WERI-Rb-1 (cell line): ENCODE results near the gene CD4.

Source experiments
- DNase-seq: peaks from one replicate; pipeline ENCODE4 v3.0.0-alpha.2; 2020
- H3K27ac ChIP-seq: fragments of 250-450 bp; sonication (Bioruptor Pico); 2 replicates; pipeline ENCODE4 v1.5.1; 2020; ENCODE audit warnings: mild to moderate bottlenecking, moderate library complexity
- H3K27me3 ChIP-seq: fragments of 250-450 bp; sonication (Bioruptor Pico); 2 replicates; pipeline ENCODE4 v1.5.1; 2021; ENCODE audit warnings: mild to moderate bottlenecking, low read depth, moderate library complexity; ENCODE audit not compliant: insufficient read depth, severe bottlenecking
- H3K36me3 ChIP-seq: fragments of 250-450 bp; sonication (Bioruptor Pico); 2 replicates; pipeline ENCODE4 v1.5.1; 2020; ENCODE audit warnings: mild to moderate bottlenecking, moderate library complexity
- H3K4me3 ChIP-seq: 2 replicates; pipeline ENCODE4 v1.5.1; 2011; ENCODE audit warnings: low read depth, mild to moderate bottlenecking, control low read depth, low read length
- H3K9me3 ChIP-seq: fragments of 250-450 bp; sonication (Bioruptor Pico); 2 replicates; pipeline ENCODE4 v1.5.1; 2021; ENCODE audit warnings: mild to moderate bottlenecking, moderate library complexity; ENCODE audit not compliant: severe bottlenecking
- CTCF ChIP-seq: IDR thresholded peaks from 2 replicates; pipeline ENCODE4 v1.5.1; 2011; ENCODE audit warnings: low read depth, mild to moderate bottlenecking, control low read depth, inconsistent platforms, low read length

CD4 gene

GRCh38 chr12:6770600-6770999 lies 18.7 kb upstream of the CD4 start:
- TF ChIP-seq CTCF, result no peak
- Histone ChIP-seq H3K27me3 (no peaks in the 10 kb centered on the region), H3K4me3 (no peak overlapping the region), H3K36me3 (peaks cover 60% of the 10 kb centered on the region), H3K9me3 (no peaks in the 10 kb centered on the region), H3K27ac (peak overlapping the region; percentile 96)
- DNase-seq, result no peak

- no peaks in the 10 kb centered on the region for H3K9me3 ChIP-seq
- TF ChIP-seq CTCF, result no peak
- no peak overlapping the region for H3K4me3 ChIP-seq
- DNase-seq, result no peak
- H3K27ac ChIP-seq, result peak overlapping the region; percentile 96
- peaks cover 63% of the 10 kb centered on the region for H3K36me3 ChIP-seq
- no peaks in the 10 kb centered on the region for H3K27me3 ChIP-seq
Observed at GRCh38 chr12:6771091-6771495, 18.2 kb upstream of the CD4 start.

GRCh38 chr12:6771509-6772330 lies 17.6 kb upstream of the CD4 start:
- no peak for TF ChIP-seq CTCF
- Histone ChIP-seq H3K27me3 (no peaks in the 10 kb centered on the region), H3K9me3 (no peaks in the 10 kb centered on the region), H3K27ac (no peak overlapping the region; the same call in 1 of the 2 replicates), H3K4me3 (no peak overlapping the region), H3K36me3 (peaks cover 70% of the 10 kb centered on the region)
- no peak for DNase-seq

- Histone ChIP-seq H3K36me3 (peaks cover 68% of the 10 kb centered on the region), H3K27ac (peak within 1 kb of the TSS; percentile 14; the same call in 1 of the 2 replicates), H3K4me3 (no peak within 1 kb of the TSS), H3K9me3 (no peaks in the 10 kb centered on the region), H3K27me3 (no peaks in the 10 kb centered on the region)
- no peak for TF ChIP-seq CTCF
- DNase-seq, result no peak
Observed at GRCh38 chr12:6772331-6772695, 17.0 kb upstream of the CD4 start, which contains the start of gene LAG3. LAG3 (plus strand) TSS chr12:6772520; CDS start chr12:6772853, 333 bp downstream.

- TF ChIP-seq CTCF, result no peak
- peaks cover 71% of the 10 kb centered on the region for H3K36me3 ChIP-seq
- no peaks in the 10 kb centered on the region for H3K27me3 ChIP-seq
- H3K4me3 ChIP-seq, result no peak overlapping the region
- peak overlapping the region; percentile 14; the same call in 1 of the 2 replicates for H3K27ac ChIP-seq
- H3K9me3 ChIP-seq, result no peaks in the 10 kb centered on the region
- no peak for DNase-seq
Observed at GRCh38 chr12:6772726-6773589, 16.4 kb upstream of the CD4 start.
